Left lung (tissue), 10 donors: Measurements from ENCODE around the gene DISC1. TPM values are rescaled to one million over a fixed set of nuclear protein-coding genes. Genes with fewer than 3 reads are reported as not detected.
"Not testable (repeated sequence)": the region's sequence is repeated elsewhere in the genome, so short reads cannot be mapped to it uniquely, and the experiment has no call there.

Experiments used
- ATAC-seq: fragments of 200-7000 bp; cut with Tn5 transposase; one replicate; pipeline ENCODE4 v1.9.1; 2020; ENCODE audit warnings: moderate library complexity
- DNase-seq, 4 donors: peaks; one replicate each; pipeline ENCODE4 v3.0.0-alpha.2; 2013 to 2020
- H3K27ac ChIP-seq, 2 donors: fragments of 200-600 bp; sonication (generic) in 1 of 2; one replicate each; pipeline versions ENCODE4 v1.5.0 to v1.8.0; 2020 to 2021
- H3K27me3 ChIP-seq, 2 donors: fragments of 200-600 bp; sonication (generic) in 1 of 2; one replicate each; pipeline versions ENCODE4 v1.5.0 to v1.8.0; 2020 to 2021
- H3K36me3 ChIP-seq, 2 donors: fragments of 200-600 bp; sonication (generic) in 1 of 2; one replicate each; pipeline versions ENCODE4 v1.5.0 to v1.8.0; 2020 to 2021
- H3K4me1 ChIP-seq, 2 donors: fragments of 200-600 bp; one replicate each; pipeline ENCODE4 v1.8.0; 2021
- H3K4me3 ChIP-seq, 2 donors: fragments of 200-600 bp; sonication (generic) in 1 of 2; one replicate each; pipeline versions ENCODE4 v1.5.0 to v1.8.0; 2020 to 2021; ENCODE audit warnings: mild to moderate bottlenecking in 1 of 2
- H3K9me3 ChIP-seq, 2 donors: fragments of 200-600 bp; sonication (generic) in 1 of 2; one replicate each; pipeline versions ENCODE4 v1.5.0 to v1.8.0; 2020 to 2021
- CTCF ChIP-seq, 2 donors: fragments of 200-600 bp; sonication (generic) in 1 of 2; IDR thresholded peaks; one replicate each; pipeline versions ENCODE4 v1.5.0 to v1.8.0; 2021; ENCODE audit warnings: antibody characterized with exemption in 2 of 2
- intact Hi-C, 2 donors: fragments of 100-400 bp; cut with DNase I; formaldehyde crosslinking; loops; one replicate each; pipeline versions ENCODE4 v1.11.2 to v1.14.2; 2022
- polyA plus RNA-seq, 6 donors: library from polyadenylated mRNA; unstranded; fragments of 120-200 nt; gene quantifications; one replicate each; pipeline ENCODE4 v1.2.1, GENCODE V29; 2013; ENCODE audit not compliant: insufficient read length in 6 of 6
- total RNA-seq, 2 donors: library from RNA; stranded (reverse); fragmentation: NEBNext Ultra II Directional; extraction: Animal tissue kit (Norgen Biotek cat#: 25700); gene quantifications; one replicate each; pipeline ENCODE4 v1.2.1, GENCODE V29; 2021
- donor health status: DM: no; HTN: yes; CAD: no.
- donor health status: DM: no; HTN: no; CAD: no.

The DISC1 gene
- total and polyA plus RNA-seq, 8 donors, result 3.9 to 11.7 (median 10.5) TPM

GRCh38 chr1:231776757-231777062 is 150.1 kb downstream of the DISC1 start:
- intact Hi-C loops, result no loop called here
- TF ChIP-seq CTCF (IDR thresholded peaks at IDR 0.05), result no peak
- no peaks in the 10 kb centered on the region for H3K27me3 ChIP-seq
- no peak overlapping the region for H3K27ac ChIP-seq
- H3K4me3 ChIP-seq, result no peak overlapping the region
- peaks cover 3 to 47% of the 10 kb centered on the region in 2 donors for H3K4me1 ChIP-seq
- peaks cover 0 to 9% of the 10 kb centered on the region in 2 donors for H3K36me3 ChIP-seq
- ATAC-seq, result no peak
- DNase-seq, result no peak
- H3K9me3 ChIP-seq, result no peaks in the 10 kb centered on the region

GRCh38 chr1:231778009-231778719 is 151.6 kb downstream of the DISC1 start:
- TF ChIP-seq CTCF (IDR thresholded peaks at IDR 0.05), result no peak
- Histone ChIP-seq H3K36me3 (no peaks in the 10 kb centered on the region), H3K27ac (peak overlapping the region in 1 of 2 donors; percentile 61), H3K9me3 (no peaks in the 10 kb centered on the region), H3K4me3 (no peak overlapping the region), H3K4me1 (peaks cover 8 to 53% of the 10 kb centered on the region in 2 donors), H3K27me3 (no peaks in the 10 kb centered on the region)
- peak in 1 of 4 donors; percentile 35 for DNase-seq
- intact Hi-C loops, result no loop called here
- peak; percentile 76 for ATAC-seq

GRCh38 chr1:231779081-231779480 is 152.5 kb downstream of the DISC1 start:
- no peak overlapping the region for H3K27ac ChIP-seq

GRCh38 chr1:231781892-231782291 is 155.3 kb downstream of the DISC1 start:
- no peak for ATAC-seq
- TF ChIP-seq CTCF (IDR thresholded peaks at IDR 0.05), result no peak
- peak overlapping the region in 1 of 2 donors; percentile 74 for H3K27ac ChIP-seq
- peaks cover 8 to 28% of the 10 kb centered on the region in 2 donors for H3K4me1 ChIP-seq
- intact Hi-C loops, result no loop called here
- DNase-seq, result no peak
- no peaks in the 10 kb centered on the region for H3K27me3 ChIP-seq
- no peaks in the 10 kb centered on the region for H3K36me3 ChIP-seq
- no peaks in the 10 kb centered on the region for H3K9me3 ChIP-seq
- H3K4me3 ChIP-seq, result no peak overlapping the region

More at GRCh38 chr1:231779081-231779480, 152.5 kb downstream of the DISC1 start:
- intact Hi-C loops, result no loop called here
- Histone ChIP-seq H3K4me3 (no peak overlapping the region), H3K4me1 (peaks cover 8 to 53% of the 10 kb centered on the region in 2 donors), H3K27me3 (no peaks in the 10 kb centered on the region), H3K9me3 (no peaks in the 10 kb centered on the region), H3K36me3 (no peaks in the 10 kb centered on the region)
- DNase-seq (no peak), ATAC-seq (no peak)
- TF ChIP-seq CTCF (IDR thresholded peaks at IDR 0.05), result no peak

- H3K9me3 ChIP-seq, ATAC-seq, intact Hi-C loops, DNase-seq, H3K4me1 ChIP-seq, H3K27me3 ChIP-seq, H3K27ac ChIP-seq, H3K36me3 ChIP-seq, H3K4me3 ChIP-seq: not testable (repeated sequence)
Observed at GRCh38 chr1:231785073-231785472, 158.5 kb downstream of the DISC1 start.

- no peak for DNase-seq
- TF ChIP-seq CTCF (IDR thresholded peaks at IDR 0.05), result no peak
- H3K9me3 ChIP-seq, result no peaks in the 10 kb centered on the region
Observed at GRCh38 chr1:231786126-231786525, 159.5 kb downstream of the DISC1 start.

More at GRCh38 chr1:231786126-231786525, 159.5 kb downstream of the DISC1 start:
- Histone ChIP-seq H3K27me3 (no peaks in the 10 kb centered on the region), H3K4me3 (no peak overlapping the region), H3K4me1 (peaks cover 6 to 8% of the 10 kb centered on the region in 2 donors), H3K27ac (no peak overlapping the region), H3K36me3 (no peaks in the 10 kb centered on the region)
- intact Hi-C loops, result no loop called here
- ATAC-seq, result no peak
